H1 (cell line): ENCODE results near the gene PDS5A. TPM values are rescaled to one million over a fixed set of nuclear protein-coding genes. Genes with fewer than 3 reads are reported as not detected.

Experiments used
- CTCF ChIA-PET: fragments of 300-600 bp; sonication (Branson Sonifier 250); formaldehyde crosslinking; loops from one replicate; lab custom pipeline; 2021; ENCODE audit not compliant: partially characterized antibody; lab: Charles Lee
- POLR2A ChIA-PET: fragments of 300-600 bp; sonication (Branson Sonifier 250); formaldehyde crosslinking; loops from one replicate; lab custom pipeline; 2021; ENCODE audit warnings: inconsistent platforms; ENCODE audit not compliant: partially characterized antibody; lab: Charles Lee
- DNase-seq, 2 experiments: peaks; one replicate each; pipeline versions ENCODE4 v3.0.0 to v3.0.0-alpha.2; 2010 to 2022; ENCODE audit warnings: low spot score in 2 of 2, low read depth in 1 of 2, mixed read lengths in 1 of 2
- FAIRE-seq: peaks from 2 replicates; lab custom pipeline; 2011; peaks lifted over from hg19 to GRCh38; lab: Jason Lieb, UNC
- H2AFZ ChIP-seq: 2 replicates; pipeline ENCODE4 v1.8.1; 2012; ENCODE audit warnings: low read length, inconsistent platforms
- H2AK5ac ChIP-seq: 2 replicates; pipeline ENCODE4 v1.6.1; 2013; ENCODE audit warnings: low read depth, low read length
- H2BK120ac ChIP-seq: replicated peaks from 2 replicates; pipeline ENCODE3; 2013; ENCODE audit warnings: low read depth, low read length, inconsistent platforms
- H2BK12ac ChIP-seq: 2 replicates; pipeline ENCODE4 v1.6.1; 2013; ENCODE audit warnings: low read depth, low read length
- H2BK15ac ChIP-seq: 2 replicates; pipeline ENCODE4 v1.6.1; 2013; ENCODE audit warnings: low read length
- H2BK20ac ChIP-seq: 2 replicates; pipeline ENCODE4 v1.6.1; 2013; ENCODE audit warnings: low read length
- H2BK5ac ChIP-seq: 2 replicates; pipeline ENCODE4 v1.6.1; 2013; ENCODE audit warnings: low read depth, low read length
- H3K14ac ChIP-seq: 2 replicates; pipeline ENCODE4 v1.6.1; 2013; ENCODE audit warnings: inconsistent platforms; ENCODE audit not compliant: insufficient read length
- H3K18ac ChIP-seq: 2 replicates; pipeline ENCODE4 v1.6.1; 2013; ENCODE audit warnings: low read length; ENCODE audit errors: extremely low read depth
- H3K23ac ChIP-seq: 2 replicates; pipeline ENCODE4 v1.6.1; 2013; ENCODE audit warnings: inconsistent platforms; ENCODE audit not compliant: insufficient read length
- H3K23me2 ChIP-seq: 2 replicates; pipeline ENCODE4 v1.6.1; 2013; ENCODE audit warnings: low read depth, low read length
- H3K27ac ChIP-seq: 2 replicates; pipeline ENCODE4 v1.6.1; 2011; ENCODE audit warnings: low read depth, low read length, inconsistent platforms
- H3K27me3 ChIP-seq, 4 experiments: replicated peaks in 1 of 4; 1 replicate in 1 of 4; 2 replicates in 3 of 4; pipeline versions ENCODE4 v1.6.1 to v1.8.1; 2011 to 2013; ENCODE audit warnings: low read length in 3 of 4, mild to moderate bottlenecking in 3 of 4, inconsistent platforms in 2 of 4, mixed read lengths in 2 of 4, moderate library complexity in 1 of 4; ENCODE audit not compliant: control insufficient read depth in 3 of 4, insufficient read depth in 3 of 4; ENCODE audit errors: extremely low read depth in 1 of 4
- H3K36me3 ChIP-seq, 4 experiments: 2 replicates each; pipeline versions ENCODE4 v1.6.1 to v1.8.1; 2011 to 2013; ENCODE audit warnings: mild to moderate bottlenecking in 4 of 4, low read length in 3 of 4, moderate library complexity in 2 of 4, control low read depth in 1 of 4, inconsistent platforms in 1 of 4; ENCODE audit not compliant: insufficient read depth in 4 of 4, control insufficient read depth in 2 of 4
- H3K4ac ChIP-seq: replicated peaks from 2 replicates; pipeline ENCODE3; 2013; ENCODE audit warnings: low read length, low read depth, mixed read lengths, inconsistent platforms; ENCODE audit not compliant: insufficient read length
- H3K4me1 ChIP-seq, 4 experiments: replicated peaks in 1 of 4; 1 replicate in 1 of 4; 2 replicates in 3 of 4; pipeline versions ENCODE4 v1.6.1 to v1.8.1; 2011 to 2013; ENCODE audit warnings: low read length in 3 of 4, inconsistent platforms in 2 of 4, mixed read lengths in 1 of 4; ENCODE audit not compliant: insufficient read depth in 4 of 4, control insufficient read depth in 3 of 4
- H3K4me2 ChIP-seq, 2 experiments: 2 replicates each; pipeline versions ENCODE4 v1.6.1 to v1.8.1; 2011 to 2013; ENCODE audit warnings: low read depth in 2 of 2, low read length in 2 of 2, control low read depth in 1 of 2, inconsistent platforms in 1 of 2, mild to moderate bottlenecking in 1 of 2; ENCODE audit not compliant: insufficient read depth in 1 of 2
- H3K4me3 ChIP-seq, 4 experiments: fragments of 200-600, 300-600 bp in 1 of 4; sonication (generic), shearing (Covaris generic), sonication (Bioruptor Twin) in 1 of 4; 2 replicates each; pipeline versions ENCODE4 v1.5.1 to v1.8.1; 2011 to 2016; ENCODE audit warnings: low read length in 4 of 4, low read depth in 3 of 4, control low read depth in 2 of 4, inconsistent platforms in 2 of 4, mild to moderate bottlenecking in 2 of 4, mixed read lengths in 1 of 4, moderate library complexity in 1 of 4; ENCODE audit not compliant: insufficient read depth in 2 of 4; ENCODE audit errors: extremely low read depth in 1 of 4
- H3K56ac ChIP-seq: replicated peaks from 2 replicates; pipeline ENCODE3; 2013; ENCODE audit warnings: low read depth, mild to moderate bottlenecking, mixed read lengths, low read length, inconsistent platforms; ENCODE audit not compliant: insufficient read length
- H3K79me1 ChIP-seq: 2 replicates; pipeline ENCODE4 v1.6.1; 2013; ENCODE audit warnings: low read depth, low read length, control low read depth
- H3K79me2 ChIP-seq, 2 experiments: 2 replicates each; pipeline versions ENCODE4 v1.6.1 to v1.8.1; 2012 to 2013; ENCODE audit warnings: low read length in 2 of 2, mild to moderate bottlenecking in 2 of 2, inconsistent platforms in 1 of 2; ENCODE audit not compliant: insufficient read depth in 2 of 2, control insufficient read depth in 1 of 2
- H3K9ac ChIP-seq, 4 experiments: replicated peaks in 1 of 4; 1 replicate in 1 of 4; 2 replicates in 3 of 4; pipeline versions ENCODE4 v1.6.1 to v1.8.1; 2011 to 2013; ENCODE audit warnings: low read depth in 3 of 4, low read length in 3 of 4, control low read depth in 2 of 4, mild to moderate bottlenecking in 2 of 4, moderate library complexity in 2 of 4, inconsistent platforms in 1 of 4; ENCODE audit errors: extremely low read depth in 1 of 4
- H3K9me3 ChIP-seq, 2 experiments: 2 replicates each; pipeline versions ENCODE4 v1.6.1 to v1.8.1; 2012 to 2013; ENCODE audit warnings: mild to moderate bottlenecking in 2 of 2, moderate library complexity in 2 of 2, control low read depth in 1 of 2, inconsistent platforms in 1 of 2, low read depth in 1 of 2, low read length in 1 of 2, mixed read lengths in 1 of 2; ENCODE audit not compliant: insufficient read depth in 2 of 2
- H4K20me1 ChIP-seq, 2 experiments: replicated peaks in 1 of 2; 2 replicates each; pipeline versions ENCODE3 to v1.8.1; 2011 to 2013; ENCODE audit warnings: inconsistent platforms in 2 of 2, low read length in 2 of 2, mild to moderate bottlenecking in 1 of 2; ENCODE audit not compliant: insufficient read depth in 2 of 2, control insufficient read depth in 1 of 2
- H4K5ac ChIP-seq: 2 replicates; pipeline ENCODE4 v1.6.1; 2013; ENCODE audit warnings: low read length, low read depth, mixed read lengths, inconsistent platforms; ENCODE audit not compliant: insufficient read length
- H4K8ac ChIP-seq: 2 replicates; pipeline ENCODE4 v1.8.0; 2013; ENCODE audit warnings: mild to moderate bottlenecking, moderate library complexity, low read length, inconsistent platforms; ENCODE audit not compliant: insufficient read depth; ENCODE audit errors: extremely low read depth
- H4K91ac ChIP-seq: replicated peaks from 2 replicates; pipeline ENCODE3; 2013; ENCODE audit warnings: low read length, mixed read lengths, inconsistent platforms; ENCODE audit not compliant: insufficient read length
- ASH2L ChIP-seq: fragments of 200-600, 300-600 bp; sonication (generic); IDR thresholded peaks from one replicate; pipeline ENCODE4 v1.7.1; 2017; ENCODE audit warnings: low read length
- CHD2 ChIP-seq: IDR thresholded peaks from 2 replicates; pipeline ENCODE4 v1.6.1; 2012; ENCODE audit warnings: low read length, improper control_type of control experiment
- CTBP2 ChIP-seq: IDR thresholded peaks from 2 replicates; pipeline ENCODE4 v1.7.0; 2011; ENCODE audit warnings: borderline replicate concordance, mild to moderate bottlenecking, moderate library complexity, mixed read lengths, low read length; ENCODE audit not compliant: insufficient read depth, insufficient read length
- GABPA ChIP-seq: IDR thresholded peaks from 2 replicates; pipeline ENCODE4 v1.6.1; 2011; ENCODE audit warnings: mild to moderate bottlenecking, low read length, moderate library complexity, borderline replicate concordance; ENCODE audit not compliant: insufficient read depth
- JUN ChIP-seq: IDR thresholded peaks from 2 replicates; pipeline ENCODE4 v1.6.1; 2011; ENCODE audit warnings: low read depth, mild to moderate bottlenecking, improper control_type of control experiment, low read length
- POLR2AphosphoS5 ChIP-seq: IDR thresholded peaks from 2 replicates; pipeline ENCODE4 v1.6.1; 2011; ENCODE audit warnings: low read depth, low read length
- RBBP5 ChIP-seq: IDR thresholded peaks from 2 replicates; pipeline ENCODE4 v1.7.1; 2012; ENCODE audit warnings: low read depth, mild to moderate bottlenecking, inconsistent platforms, low read length, moderate library complexity, borderline replicate concordance
- RFX5 ChIP-seq: IDR thresholded peaks from 2 replicates; pipeline ENCODE4 v1.6.1; 2011; ENCODE audit warnings: low read depth, low read length, improper control_type of control experiment, borderline replicate concordance
- SAP30 ChIP-seq: fragments of 300-600 bp; sonication (generic); IDR thresholded peaks from 2 replicates; pipeline ENCODE4 v1.7.1; 2012; ENCODE audit warnings: low read length, moderate library complexity, mild to moderate bottlenecking, inconsistent platforms; ENCODE audit not compliant: insufficient read depth, insufficient replicate concordance
- SIRT6 ChIP-seq: IDR thresholded peaks from one replicate; pipeline ENCODE4 v1.7.1; 2012; ENCODE audit warnings: low read length, inconsistent platforms
- SP1 ChIP-seq: IDR thresholded peaks from 2 replicates; pipeline ENCODE4 v1.6.1; 2011; ENCODE audit warnings: low read depth, low read length
- SRF ChIP-seq: IDR thresholded peaks from 2 replicates; pipeline ENCODE4 v1.6.1; 2011; ENCODE audit warnings: mild to moderate bottlenecking, low read depth, low read length, moderate library complexity
- USF2 ChIP-seq: IDR thresholded peaks from 2 replicates; pipeline ENCODE4 v1.6.1; 2011; ENCODE audit warnings: low read length, improper control_type of control experiment
- WGBS, 2 experiments: shearing (Covaris generic) in 1 of 2; methylation state at CpG; one replicate each; pipeline versions ENCODE4 v1.1.6 to v1.1.7; 2013 to 2015; ENCODE audit warnings: low lambda C conversion rate in 2 of 2, mixed read lengths in 2 of 2, inconsistent platforms in 1 of 2, low coverage in 1 of 2, missing lambda C conversion rate in 1 of 2; ENCODE audit not compliant: insufficient replicate concordance in 2 of 2, insufficient coverage in 1 of 2, insufficient read length in 1 of 2; ENCODE audit errors: extremely low coverage in 1 of 2, missing lambda C conversion rate in 1 of 2; 5-methylcytosine and 5-hydroxymethylcytosine counted together
- polyA plus RNA-seq, 7 experiments: library from polyadenylated mRNA; depleted of rRNA in 3 of 7; stranded (reverse) in 5 of 7; unstranded in 2 of 7; fragments of >200 nt in 5 of 7; fragments of 200-250 nt in 2 of 7; gene quantifications; 1 replicate in 5 of 7; 2 replicates in 1 of 7; 4 replicates in 1 of 7; pipeline versions ENCODE4 v1.2.1 to v1.2.3, GENCODE V29; 2011 to 2013; ENCODE audit warnings: missing spikeins in 2 of 7, mixed read lengths in 2 of 7
- total RNA-seq: library from RNA; stranded (reverse); fragmentation: NEBNext Ultra II Directional; extraction: Animal tissue kit (Norgen Biotek cat#: 25700); gene quantifications from 2 replicates; pipeline ENCODE4 v1.2.1, GENCODE V29; 2021

The PDS5A gene
- total and polyA plus RNA-seq, 2 of the 8 experiments (the other 6 are each of a cell fraction or from before 2014, with no cell fraction given): 15.5 to 76.6 TPM

- POLR2A ChIA-PET: interaction anchor here (0.9 to 1.0 kb wide), 2 partner anchors 10 to 18 kb away, joined by 3 read pairs; no protein-coding TSS in a partner anchor
- CTCF ChIA-PET: no interaction called here
- H3K79me1 ChIP-seq: no peaks in the 10 kb centered on the region; the same call in 1 of the 2 replicates
- H3K23me2 ChIP-seq: 0 out of 2 replicates have a peak, but pooled peaks cover 1% of the 10 kb centered on the region
- no peak overlapping the region for H4K5ac ChIP-seq
- FAIRE-seq (no peak), DNase-seq (no peak)
- H4K91ac ChIP-seq: no peak overlapping the region
- H3K27ac ChIP-seq: no peak overlapping the region
- H2BK5ac ChIP-seq: no peak overlapping the region
- H3K4me1 ChIP-seq: no peaks in the 10 kb centered on the region
- H3K4ac ChIP-seq: no peak overlapping the region
- H2BK120ac ChIP-seq: no peak overlapping the region
- no peak overlapping the region for H2BK15ac ChIP-seq
- H2AFZ ChIP-seq: no peak overlapping the region
- peaks cover 0 to 34% (median 10%) of the 10 kb centered on the region in 4 experiments; a peak in 5 of 8 replicates for H3K36me3 ChIP-seq
- no peak overlapping the region for H3K4me2 ChIP-seq
- H4K20me1 ChIP-seq: no peaks in the 10 kb centered on the region
- no peak overlapping the region for H4K8ac ChIP-seq
- H3K14ac ChIP-seq: no peak overlapping the region
- peaks cover 0 to 14% of the 10 kb centered on the region in 2 experiments; a peak in 2 of 4 replicates for H3K79me2 ChIP-seq
- no peak overlapping the region for H3K23ac ChIP-seq
- no peak overlapping the region for H3K56ac ChIP-seq
- H2BK20ac ChIP-seq: no peak overlapping the region
- no peak overlapping the region for H2BK12ac ChIP-seq
- H3K18ac ChIP-seq: no peak overlapping the region
- no peak overlapping the region for H3K4me3 ChIP-seq
- H3K27me3 ChIP-seq: no peaks in the 10 kb centered on the region
- 90% methylated on average over 2 of the region's 2 CpGs; no CpG with 5 or more reads in 1 of the 2 experiments for WGBS, 2 experiments
- H3K9ac ChIP-seq: no peak overlapping the region
- H2AK5ac ChIP-seq: no peak overlapping the region
- H3K9me3 ChIP-seq: no peaks in the 10 kb centered on the region
- TF ChIP-seq RFX5: no peak
- TF ChIP-seq JUN: no peak
- no peak for TF ChIP-seq SIRT6
- TF ChIP-seq USF2: no peak
- no peak for TF ChIP-seq CTBP2
- no peak for TF ChIP-seq SAP30
- no peak for TF ChIP-seq POLR2AphosphoS5
- TF ChIP-seq SRF: no peak
- TF ChIP-seq GABPA: no peak
- TF ChIP-seq SP1: no peak
- TF ChIP-seq ASH2L: no peak
- no peak for TF ChIP-seq RBBP5
- no peak for TF ChIP-seq CHD2
Measured at GRCh38 chr4:39924014-39924413, 53.7 kb downstream of the PDS5A start.
